Stimulated activated naive CD4-positive, alpha-beta T cell (primary cell): ENCODE data around the gene EEPD1.
A peak's percentile ranks its signal among the peaks of the same experiment; 100 is the strongest.

Experiments used
- DNase-seq, 6 experiments: peaks; one replicate each; lab custom pipeline; 2025; lab: John Stamatoyannopoulos, UW

Gene EEPD1

GRCh38 chr7:36299223-36299774 lies 146.2 kb downstream of the EEPD1 start:
- no peak for DNase-seq

GRCh38 chr7:36299823-36300341 lies 146.8 kb downstream of the EEPD1 start:
- no peak for DNase-seq

DNA sequence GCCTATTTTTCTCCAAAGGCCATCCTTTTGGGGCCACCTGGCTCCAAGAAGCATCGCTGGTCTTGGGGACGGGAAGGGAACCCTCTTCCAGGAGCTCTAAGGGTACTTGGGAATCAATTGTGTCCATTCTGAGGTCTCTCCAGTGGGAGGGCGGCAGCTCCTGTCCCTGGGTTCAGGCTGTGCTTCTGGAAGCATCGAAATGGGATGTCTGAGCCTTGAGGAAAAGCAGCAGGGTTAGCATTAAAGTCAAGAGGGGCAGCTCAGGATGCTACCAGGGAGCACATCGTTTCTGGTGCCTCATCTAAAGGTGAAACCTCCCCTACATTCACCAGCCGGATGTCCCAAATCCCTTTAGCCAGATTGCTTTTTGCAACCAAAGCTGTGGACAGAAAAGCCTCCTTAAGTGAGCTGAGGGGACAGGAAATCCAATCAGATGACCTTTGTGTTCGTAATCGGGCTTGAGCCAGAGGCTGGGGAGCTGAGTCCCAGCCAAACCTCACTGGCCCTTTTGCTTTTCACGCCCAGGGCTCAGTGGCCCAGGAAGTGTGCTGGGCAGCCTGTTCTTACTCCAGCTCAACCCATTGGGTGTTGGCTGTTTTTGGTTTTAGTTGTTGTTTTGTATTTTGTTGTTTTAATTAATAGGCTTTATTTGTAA lies 147.8 kb downstream of the EEPD1 start:
- DNase-seq: no peak

DNA sequence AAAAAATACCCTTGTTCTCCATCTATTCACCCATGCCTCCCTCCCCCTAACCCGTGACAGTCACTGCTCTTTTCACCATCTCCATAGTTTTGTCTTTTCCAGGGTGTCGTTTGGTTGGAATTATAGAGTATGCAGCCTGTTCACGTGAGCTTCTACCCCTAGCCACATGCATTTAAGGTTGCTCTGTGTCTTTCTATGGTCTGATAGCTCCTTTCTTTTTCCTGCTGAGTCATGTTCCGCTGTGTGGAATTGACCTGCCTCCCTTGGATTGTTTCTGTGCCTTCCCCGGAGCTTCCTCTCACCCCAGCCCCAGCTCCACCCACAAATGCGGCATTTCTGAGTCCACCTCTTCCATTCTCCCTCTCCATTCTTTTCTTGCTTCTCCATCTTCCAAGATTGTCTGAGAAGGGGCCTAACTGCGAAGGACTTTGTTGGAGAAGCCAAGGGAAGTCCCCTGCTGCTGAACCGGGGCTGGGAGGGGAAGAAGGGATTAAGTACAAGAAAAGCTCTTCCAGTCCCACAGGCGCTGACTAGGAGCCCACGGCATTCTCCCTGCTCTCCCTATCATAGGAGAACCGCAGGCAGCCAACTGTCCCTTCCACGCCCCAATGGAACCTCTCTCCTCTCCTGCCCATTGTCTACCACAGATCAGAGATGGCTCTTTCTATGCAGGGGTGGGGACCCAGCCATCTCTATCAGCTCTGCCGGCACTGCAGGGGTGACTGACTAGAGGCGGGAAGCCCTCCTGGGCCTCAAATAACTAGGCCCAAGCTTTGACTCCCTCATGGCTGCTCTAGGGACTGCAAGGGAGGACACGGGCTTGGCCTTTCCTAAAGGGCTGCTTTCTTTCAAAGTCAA lies 149.1 kb downstream of the EEPD1 start:
- DNase-seq: no peak

GRCh38 chr7:36303202-36304098 lies 150.4 kb downstream of the EEPD1 start:
- no peak for DNase-seq

DNA sequence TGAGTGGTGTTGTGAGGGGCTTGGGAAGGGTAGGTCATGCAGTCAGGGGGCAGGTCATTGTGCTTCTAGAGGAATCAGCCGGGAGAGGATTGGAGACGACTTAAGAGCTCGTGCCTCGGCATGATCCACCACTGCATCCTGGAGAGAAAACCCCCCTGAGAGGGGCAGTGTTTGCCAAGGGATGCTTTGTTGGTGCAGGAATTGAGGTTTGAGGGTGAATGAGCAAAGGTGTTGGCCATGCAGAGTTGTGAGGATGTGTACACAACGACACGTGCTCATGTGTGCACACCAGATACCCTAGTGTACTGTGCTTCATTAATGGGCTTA lies 151.0 kb downstream of the EEPD1 start:
- DNase-seq: no peak

- DNase-seq: no peak
Measured at GRCh38 chr7:36305226-36305625, 152.2 kb downstream of the EEPD1 start.

DNA sequence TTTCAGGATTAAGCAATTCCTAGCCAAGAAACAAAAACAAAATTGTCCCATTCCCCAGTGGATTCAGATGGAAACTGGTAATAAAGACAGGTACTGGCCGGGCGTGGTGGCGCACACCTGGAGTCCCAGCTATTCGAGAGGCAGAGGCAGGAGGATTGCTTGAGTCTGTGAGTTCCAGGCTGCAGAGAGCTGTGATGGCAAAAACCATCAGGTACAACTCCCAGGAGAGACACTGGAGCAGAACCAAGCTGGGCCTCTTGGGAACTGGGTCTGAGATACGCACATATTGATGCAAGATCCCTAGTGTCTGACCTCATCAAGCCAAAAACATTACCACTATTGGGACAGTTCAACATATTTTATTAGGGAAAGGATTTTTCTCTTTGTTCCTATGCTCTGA lies 152.6 kb downstream of the EEPD1 start:
- DNase-seq: no peak

GRCh38 chr7:36306222-36306621 lies 153.2 kb downstream of the EEPD1 start:
- DNase-seq: no peak

GRCh38 chr7:36306722-36307121 lies 153.7 kb downstream of the EEPD1 start:
- DNase-seq: no peak

- no peak for DNase-seq
Measured at GRCh38 chr7:36308031-36308430, 155.0 kb downstream of the EEPD1 start.

DNA sequence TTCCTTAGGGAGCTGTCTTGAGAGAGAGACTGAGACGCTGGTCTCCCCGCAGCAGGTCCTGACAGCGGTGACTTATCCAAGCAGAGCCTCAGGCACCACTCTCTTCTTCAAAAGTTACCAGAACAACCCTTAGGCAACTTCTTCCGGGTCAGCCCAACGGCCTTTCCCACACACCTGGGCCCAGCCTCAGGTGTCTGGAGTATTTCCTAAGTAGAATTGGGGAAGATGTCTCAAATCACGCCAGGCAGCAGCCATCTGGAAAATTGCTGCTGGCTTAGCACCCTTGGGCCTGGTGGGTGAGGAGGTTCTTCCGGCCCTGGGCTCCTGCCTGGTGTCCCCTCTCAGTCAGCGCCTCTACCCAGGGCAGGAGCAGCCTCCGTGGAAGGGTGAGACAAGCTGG lies 156.2 kb downstream of the EEPD1 start:
- DNase-seq: no peak

GRCh38 chr7:36309716-36310115 lies 156.7 kb downstream of the EEPD1 start:
- DNase-seq: no peak

GRCh38 chr7:36310897-36311296 lies 157.8 kb downstream of the EEPD1 start:
- no peak for DNase-seq

DNA sequence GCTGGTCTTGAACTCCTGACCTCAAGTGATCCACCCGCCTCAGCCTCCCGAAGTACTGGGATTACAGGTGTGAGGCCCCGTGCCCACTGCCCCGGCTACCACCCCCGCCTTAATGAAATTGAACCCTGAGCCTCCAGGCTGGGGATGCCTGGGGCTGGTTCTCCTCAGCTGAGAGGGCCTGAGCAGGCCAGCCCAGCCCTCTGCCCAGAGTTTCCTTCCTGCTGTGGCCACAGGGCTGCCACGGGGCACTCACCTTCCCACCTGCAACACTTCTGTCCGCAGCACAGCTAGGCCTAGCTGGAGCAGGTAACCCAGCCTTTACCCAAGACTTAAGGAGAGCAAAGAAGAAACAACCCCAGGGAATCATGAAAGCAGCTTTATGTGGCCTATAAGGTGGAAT lies 158.5 kb downstream of the EEPD1 start:
- no peak for DNase-seq

DNA sequence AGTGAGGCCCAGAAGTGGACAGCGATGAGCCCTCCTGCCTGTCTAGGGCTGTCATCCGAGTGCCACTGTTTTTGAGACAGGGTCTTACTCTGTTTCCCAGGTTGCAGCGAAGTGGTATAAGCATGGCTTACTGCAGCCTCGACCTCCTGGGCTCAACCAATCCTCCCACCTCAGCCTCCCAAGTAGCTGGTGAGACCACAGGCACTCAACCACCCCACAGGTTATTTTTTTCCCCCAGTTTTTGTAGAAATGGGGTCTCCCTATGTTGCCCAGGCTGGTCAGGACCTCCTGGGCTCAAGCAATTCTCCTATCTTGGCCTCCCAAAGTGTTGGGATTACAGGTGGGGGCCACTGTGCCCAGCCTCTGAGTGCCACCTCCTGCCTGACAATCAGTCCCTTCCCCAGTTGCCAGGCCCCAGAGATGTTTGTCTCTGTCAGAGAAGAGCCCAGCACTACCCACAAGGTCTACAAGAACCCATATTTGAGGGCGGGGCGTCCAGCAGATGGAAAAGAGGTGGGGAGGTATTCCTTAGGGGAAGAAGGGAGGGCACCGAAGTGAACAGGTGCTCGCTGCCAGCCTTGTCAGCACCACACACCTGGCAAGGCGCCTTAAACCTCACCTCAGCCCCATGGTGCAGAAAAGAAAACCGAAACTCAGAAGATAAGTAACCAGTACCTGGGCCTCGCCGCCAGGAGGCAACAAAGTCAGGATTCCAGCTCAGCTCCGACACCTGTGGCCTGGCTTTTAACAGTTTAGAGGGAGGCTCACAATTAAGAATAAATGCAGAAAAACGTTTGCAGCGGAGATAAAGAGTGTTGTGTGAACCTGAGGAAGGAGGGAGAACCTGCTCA lies 159.2 kb downstream of the EEPD1 start:
- peak in 3 of 6 experiments; percentile 4 to 10 (median 6) for DNase-seq

DNA sequence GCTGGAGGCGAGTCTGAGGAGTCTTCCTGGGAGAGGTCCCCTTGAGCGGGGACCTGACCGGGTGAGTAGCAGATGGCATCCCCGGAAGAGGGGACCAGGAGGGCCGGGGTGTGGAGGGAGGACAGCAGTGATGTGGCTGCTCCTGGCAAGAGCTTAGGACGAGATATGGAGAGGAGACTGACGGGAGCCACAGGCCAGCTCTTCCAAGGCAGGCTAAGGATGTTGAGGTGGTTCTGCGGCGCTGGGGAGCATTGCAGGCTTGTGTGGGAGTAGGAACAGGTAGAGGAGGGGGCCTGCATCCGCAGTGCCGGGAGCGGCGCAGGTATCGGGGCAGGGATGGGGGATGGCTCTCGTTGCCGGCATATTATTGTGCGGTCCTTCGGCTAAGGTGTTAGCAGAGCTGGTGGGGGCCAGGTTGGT lies 159.9 kb downstream of the EEPD1 start:
- no peak for DNase-seq

DNA sequence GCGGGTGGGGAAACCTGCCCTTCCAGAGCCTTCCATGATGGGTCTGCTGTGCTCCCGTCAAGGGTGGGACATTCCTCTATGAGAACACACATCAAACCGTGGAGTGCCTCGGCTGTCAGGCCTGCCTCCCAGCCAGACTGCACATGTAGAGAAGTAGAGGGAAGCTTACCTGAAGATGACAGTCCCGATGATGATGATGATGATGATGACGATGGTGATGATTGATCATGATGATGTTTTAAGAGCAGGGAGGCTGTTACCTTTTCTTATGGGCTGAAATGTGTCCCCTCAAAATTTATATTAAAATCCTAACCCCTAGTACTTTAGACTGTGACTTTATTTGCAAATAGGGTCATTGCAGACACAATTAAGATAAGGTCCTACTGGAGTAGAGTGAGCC lies 160.6 kb downstream of the EEPD1 start:
- no peak for DNase-seq

DNA sequence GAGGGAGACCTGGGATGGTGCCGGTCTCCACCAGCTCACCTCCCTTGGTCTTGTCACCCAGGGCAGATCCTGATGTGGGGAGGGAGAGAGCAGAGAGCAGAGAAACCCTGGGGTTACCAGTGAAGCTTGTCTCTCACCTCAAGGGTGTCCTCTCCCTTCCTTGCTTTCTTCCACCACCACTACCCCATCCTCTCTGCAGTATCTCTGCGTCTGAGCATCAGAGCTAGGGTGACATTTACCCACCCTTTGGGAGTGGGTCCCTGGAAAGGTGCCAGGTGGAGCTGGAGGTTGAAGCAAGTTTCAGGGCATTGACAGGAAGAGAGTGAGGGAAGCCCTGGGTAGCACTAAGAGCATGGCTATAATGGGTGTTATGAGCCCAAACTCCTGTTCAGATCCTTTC lies 161.4 kb downstream of the EEPD1 start:
- DNase-seq: no peak

- no peak for DNase-seq
Measured at GRCh38 chr7:36315309-36315944, 162.4 kb downstream of the EEPD1 start.

- DNase-seq: no peak
Measured at GRCh38 chr7:36316319-36316718, 163.3 kb downstream of the EEPD1 start.
